ENCODE results near the gene SOCS1. TPM values are rescaled to one million over a fixed set of nuclear protein-coding genes. Genes with fewer than 3 reads are reported as not detected.
"Not testable (repeated sequence)": the region's sequence is repeated elsewhere in the genome, so short reads cannot be mapped to it uniquely, and the experiment has no call there.

Gene SOCS1
- total RNA-seq, 4 donors from 2014 or later = 1.1 to 5.5 (median 3.1) TPM

GRCh38 chr16:11291091-11291703 lies 35.2 kb upstream of the SOCS1 start:
- no peak overlapping the region for H3K27ac ChIP-seq
- no peak overlapping the region for H3K4me3 ChIP-seq
- no peaks in the 10 kb centered on the region for H3K27me3 ChIP-seq
- DNase-seq (no peak), ATAC-seq (no peak)
- intact Hi-C loops (cut with DNase I; ENCODE audit: low total_unique reads) (no loop called here), in situ Hi-C loops (cut with MboI; ENCODE audit: low sequenced_read_pairs in 4 of 4) (no loop called here)
- no peaks in the 10 kb centered on the region for H3K4me1 ChIP-seq
- TF ChIP-seq POLR2A (IDR thresholded peaks at IDR 0.05) (no peak), CTCF (IDR thresholded peaks at IDR 0.05 in 4 of 5, conservative IDR thresholded peaks at IDR 0.05 in 1 of 5) (no peak)
- no peaks in the 10 kb centered on the region for H3K36me3 ChIP-seq
- no peaks in the 10 kb centered on the region for H3K9me3 ChIP-seq

- Histone ChIP-seq H3K27me3 (no peaks in the 10 kb centered on the region), H3K27ac (no peak overlapping the region), H3K9me3 (no peaks in the 10 kb centered on the region), H3K36me3 (no peaks in the 10 kb centered on the region), H3K4me1 (no peaks in the 10 kb centered on the region), H3K4me3 (no peak overlapping the region)
- in situ Hi-C loops (cut with MboI; ENCODE audit: low sequenced_read_pairs in 4 of 4) = no loop called here
- TF ChIP-seq POLR2A (IDR thresholded peaks at IDR 0.05) (no peak), CTCF (IDR thresholded peaks at IDR 0.05 in 4 of 5, conservative IDR thresholded peaks at IDR 0.05 in 1 of 5) (no peak)
- intact Hi-C loops (cut with DNase I; ENCODE audit: low total_unique reads) = no loop called here
- DNase-seq (no peak), ATAC-seq (no peak)
Measured at GRCh38 chr16:11290102-11290893, 34.3 kb upstream of the SOCS1 start.

- H3K27me3 ChIP-seq; ATAC-seq; H3K4me3 ChIP-seq; intact Hi-C loops (cut with DNase I; ENCODE audit: low total_unique reads); DNase-seq; H3K4me1 ChIP-seq; H3K27ac ChIP-seq; H3K36me3 ChIP-seq; in situ Hi-C loops (cut with MboI; ENCODE audit: low sequenced_read_pairs in 4 of 4); H3K9me3 ChIP-seq: not testable (repeated sequence)
Measured at GRCh38 chr16:11289696-11290095, 33.7 kb upstream of the SOCS1 start.

- ATAC-seq (no peak), DNase-seq (no peak)
- in situ Hi-C loops (cut with MboI; ENCODE audit: low sequenced_read_pairs in 4 of 4) = no loop called here
- intact Hi-C loops (cut with DNase I; ENCODE audit: low total_unique reads) = no loop called here
- Histone ChIP-seq H3K4me3 (no peak overlapping the region), H3K9me3 (no peaks in the 10 kb centered on the region), H3K36me3 (no peaks in the 10 kb centered on the region), H3K27me3 (no peaks in the 10 kb centered on the region), H3K4me1 (no peaks in the 10 kb centered on the region), H3K27ac (no peak overlapping the region)
- TF ChIP-seq CTCF (IDR thresholded peaks at IDR 0.05 in 4 of 5, conservative IDR thresholded peaks at IDR 0.05 in 1 of 5) = no peak
- no peak for TF ChIP-seq POLR2A (IDR thresholded peaks at IDR 0.05)
Measured at GRCh38 chr16:11289202-11289601, 33.2 kb upstream of the SOCS1 start.

GRCh38 chr16:11285842-11286241 lies 29.8 kb upstream of the SOCS1 start:
- Histone ChIP-seq H3K36me3 (no peaks in the 10 kb centered on the region), H3K4me3 (no peak overlapping the region), H3K9me3 (no peaks in the 10 kb centered on the region), H3K4me1 (no peaks in the 10 kb centered on the region), H3K27ac (no peak overlapping the region), H3K27me3 (no peaks in the 10 kb centered on the region)
- TF ChIP-seq POLR2A (IDR thresholded peaks at IDR 0.05) = no peak
- no peak for TF ChIP-seq CTCF (IDR thresholded peaks at IDR 0.05 in 4 of 5, conservative IDR thresholded peaks at IDR 0.05 in 1 of 5)
- ATAC-seq (no peak), DNase-seq (no peak)
- intact Hi-C loops (cut with DNase I; ENCODE audit: low total_unique reads) (no loop called here), in situ Hi-C loops (cut with MboI; ENCODE audit: low sequenced_read_pairs in 4 of 4) (no loop called here)
